Kidney (tissue), 22 donors: ENCODE data around the gene ACSL5. TPM values are rescaled to one million over a fixed set of nuclear protein-coding genes. Genes with fewer than 3 reads are reported as not detected.

Experiments used
- DNase-seq, 5 donors: peaks; one replicate each; pipeline ENCODE4 v3.0.0-alpha.2; 2013 to 2020
- FAIRE-seq: peaks from 2 replicates; lab custom pipeline; 2012; peaks lifted over from hg19 to GRCh38; lab: Jason Lieb, UNC
- H3K27ac ChIP-seq, 2 donors: one replicate each; pipeline ENCODE4 v1.7.0; 2013; ENCODE audit warnings: low read depth in 2 of 2, low read length in 2 of 2, inconsistent platforms in 1 of 2
- H3K27me3 ChIP-seq: one replicate; pipeline ENCODE4 v1.7.1; 2013; ENCODE audit warnings: low read length, inconsistent platforms; ENCODE audit not compliant: control insufficient read depth, insufficient read depth
- H3K36me3 ChIP-seq, 3 donors: one replicate each; pipeline versions ENCODE4 v1.7.0 to v1.7.1; 2013; ENCODE audit warnings: low read length in 3 of 3, control low read depth in 1 of 3, inconsistent platforms in 1 of 3; ENCODE audit not compliant: insufficient read depth in 3 of 3, control insufficient read depth in 2 of 3
- H3K4me1 ChIP-seq, 3 donors: one replicate each; pipeline versions ENCODE4 v1.7.0 to v1.7.1; 2013; ENCODE audit warnings: low read length in 3 of 3, inconsistent platforms in 1 of 3, low read depth in 1 of 3; ENCODE audit not compliant: control insufficient read depth in 2 of 3, insufficient read depth in 2 of 3
- H3K4me3 ChIP-seq, 3 donors: one replicate each; pipeline versions ENCODE4 v1.7.0 to v1.8.1; 2013; ENCODE audit warnings: low read length in 3 of 3, control low read depth in 1 of 3, inconsistent platforms in 1 of 3
- H3K9ac ChIP-seq, 3 donors: one replicate each; pipeline versions ENCODE4 v1.7.0 to v1.7.1; 2013; ENCODE audit warnings: low read length in 3 of 3, control low read depth in 1 of 3, inconsistent platforms in 1 of 3
- H3K9me3 ChIP-seq, 3 donors: one replicate each; pipeline versions ENCODE4 v1.7.0 to v1.7.1; 2013; ENCODE audit warnings: low read length in 3 of 3, control low read depth in 1 of 3, inconsistent platforms in 1 of 3; ENCODE audit not compliant: control insufficient read depth in 2 of 3, insufficient read depth in 1 of 3
- intact Hi-C: fragments of 100-400 bp; cut with DNase I; formaldehyde crosslinking; loops from one replicate; pipeline ENCODE4 v1.11.1; 2022
- long read RNA-seq, 10 donors: library from polyadenylated mRNA in 1 of 10; unstranded in 1 of 10; transcript quantifications; one replicate each; pipeline ENCODE4 v2.0.0 and lab custom pipeline, GENCODE V29; 2021 to 2026
- polyA plus RNA-seq: library from polyadenylated mRNA; stranded (reverse); fragments of 350-450 nt; fragmentation: Illumina TruSeq; extraction: RNeasy Lipid Tissue Mini Kit (QIAGEN cat#74804); gene quantifications from one replicate; pipeline ENCODE4 v1.2.3, GENCODE V29; 2014; ENCODE audit warnings: low read depth, low replicate concordance; ENCODE audit not compliant: insufficient read depth
- total RNA-seq: library from RNA; stranded (reverse); fragmentation: NEBNext Ultra II Directional; extraction: Animal tissue kit (Norgen Biotek cat#: 25700); gene quantifications from one replicate; pipeline ENCODE4 v1.2.1, GENCODE V29; 2021
- TF ChIP-seq, protein P1 (sequence below): IDR thresholded peaks from 3 replicates; pipeline ENCODE4 v1.5.1; 2012; ENCODE audit warnings: mild to moderate bottlenecking, moderate library complexity, borderline replicate concordance; ENCODE audit not compliant: insufficient read depth; ENCODE audit errors: extremely low read depth
- donor health status: control.
- donor health status: control.
- donor health status: control.
- donor health status: control.
- donor health status: control.
- donor health status: DM: yes; HTN: yes; CAD: no.
- donor health status: Normal renal cell carcinoma (clear cell type).

The ACSL5 gene
- total RNA-seq (21.8 TPM), polyA plus RNA-seq (5.6 TPM)
- long read RNA-seq, donor 1: 0 reads
- long read RNA-seq, donor 2, partial matches to known transcripts: 8 of 22 reads
- long read RNA-seq, donor 2, other reads (novel, unspliced or antisense): 14 of 22 reads
- long read RNA-seq, donor 3: 0 reads
- long read RNA-seq, donor 4, partial matches to known transcripts: 0 of 1 reads
- long read RNA-seq, donor 4, other reads (novel, unspliced or antisense): 0 of 1 reads
- long read RNA-seq, donor 5: 0 reads
- long read RNA-seq, donor 6: 0 reads
- long read RNA-seq, donor 7, transcript ACSL5-203 (21 exons, 3,353 nt): major isoform, 9 of 20 reads
- long read RNA-seq, donor 7, partial matches to known transcripts: 7 of 20 reads
- long read RNA-seq, donor 7, other reads (novel, unspliced or antisense): 4 of 20 reads
- long read RNA-seq, donor 8: 0 reads
- long read RNA-seq, donor 9, partial matches to known transcripts: 14 of 14 reads
- long read RNA-seq, donor 9, other reads (novel, unspliced or antisense): 0 of 14 reads
- long read RNA-seq, donor 10: 0 reads

DNA sequence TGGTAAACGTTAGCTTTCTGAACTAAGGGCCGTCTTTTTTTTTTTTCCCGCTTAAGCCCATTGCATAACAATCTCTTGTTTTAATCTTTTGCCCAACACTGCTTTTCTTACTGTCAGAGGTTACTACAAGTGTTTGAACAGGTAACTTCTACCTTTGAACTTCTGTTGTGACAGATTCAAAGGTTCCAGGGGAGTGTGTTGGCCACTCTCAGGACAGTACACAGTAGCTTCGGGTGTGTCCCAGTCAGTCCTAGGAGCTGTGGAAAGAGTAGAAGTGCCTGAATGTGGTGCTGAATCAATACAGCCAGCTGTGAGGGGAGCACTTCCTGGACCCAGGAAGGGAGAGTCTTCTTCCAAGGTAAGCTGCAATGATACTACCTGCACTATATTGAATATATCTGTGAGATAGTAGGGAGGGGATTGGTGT lies at the start of gene ACSL5:
ACSL5 (plus strand) TSS at position 205 of the 427 bp plus-strand sequence. CDS start 20,831 bp downstream, outside the sequence.
- no peak for FAIRE-seq
- TF ChIP-seq, protein P1, sequence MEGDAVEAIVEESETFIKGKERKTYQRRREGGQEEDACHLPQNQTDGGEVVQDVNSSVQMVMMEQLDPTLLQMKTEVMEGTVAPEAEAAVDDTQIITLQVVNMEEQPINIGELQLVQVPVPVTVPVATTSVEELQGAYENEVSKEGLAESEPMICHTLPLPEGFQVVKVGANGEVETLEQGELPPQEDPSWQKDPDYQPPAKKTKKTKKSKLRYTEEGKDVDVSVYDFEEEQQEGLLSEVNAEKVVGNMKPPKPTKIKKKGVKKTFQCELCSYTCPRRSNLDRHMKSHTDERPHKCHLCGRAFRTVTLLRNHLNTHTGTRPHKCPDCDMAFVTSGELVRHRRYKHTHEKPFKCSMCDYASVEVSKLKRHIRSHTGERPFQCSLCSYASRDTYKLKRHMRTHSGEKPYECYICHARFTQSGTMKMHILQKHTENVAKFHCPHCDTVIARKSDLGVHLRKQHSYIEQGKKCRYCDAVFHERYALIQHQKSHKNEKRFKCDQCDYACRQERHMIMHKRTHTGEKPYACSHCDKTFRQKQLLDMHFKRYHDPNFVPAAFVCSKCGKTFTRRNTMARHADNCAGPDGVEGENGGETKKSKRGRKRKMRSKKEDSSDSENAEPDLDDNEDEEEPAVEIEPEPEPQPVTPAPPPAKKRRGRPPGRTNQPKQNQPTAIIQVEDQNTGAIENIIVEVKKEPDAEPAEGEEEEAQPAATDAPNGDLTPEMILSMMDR: no peak
- no peaks in the 10 kb centered on the region for H3K36me3 ChIP-seq
- no peaks in the 10 kb centered on the region for H3K27me3 ChIP-seq
- no peak within 1 kb of the TSS for H3K4me3 ChIP-seq
- H3K9ac ChIP-seq: no peak within 1 kb of the TSS
- no peaks in the 10 kb centered on the region for H3K9me3 ChIP-seq
- intact Hi-C loops: no loop called here
- no peak within 1 kb of the TSS for H3K27ac ChIP-seq
- H3K4me1 ChIP-seq: peaks cover 0 to 6% (median 0%) of the 10 kb centered on the region in 3 donors
- DNase-seq: no peak

- no peaks in the 10 kb centered on the region for H3K27me3 ChIP-seq
- peaks cover 0 to 4% (median 0%) of the 10 kb centered on the region in 3 donors for H3K4me1 ChIP-seq
- DNase-seq: no peak
- intact Hi-C loops: no loop called here
- no peak overlapping the region for H3K27ac ChIP-seq
- no peaks in the 10 kb centered on the region for H3K9me3 ChIP-seq
- H3K9ac ChIP-seq: no peak overlapping the region
- TF ChIP-seq, protein P1: no peak
- H3K36me3 ChIP-seq: no peaks in the 10 kb centered on the region
- no peak overlapping the region for H3K4me3 ChIP-seq
- FAIRE-seq: no peak
These were observed 46.2 kb upstream of the ACSL5 start for GRCh38 chr10:112327678-112328077.

DNA sequence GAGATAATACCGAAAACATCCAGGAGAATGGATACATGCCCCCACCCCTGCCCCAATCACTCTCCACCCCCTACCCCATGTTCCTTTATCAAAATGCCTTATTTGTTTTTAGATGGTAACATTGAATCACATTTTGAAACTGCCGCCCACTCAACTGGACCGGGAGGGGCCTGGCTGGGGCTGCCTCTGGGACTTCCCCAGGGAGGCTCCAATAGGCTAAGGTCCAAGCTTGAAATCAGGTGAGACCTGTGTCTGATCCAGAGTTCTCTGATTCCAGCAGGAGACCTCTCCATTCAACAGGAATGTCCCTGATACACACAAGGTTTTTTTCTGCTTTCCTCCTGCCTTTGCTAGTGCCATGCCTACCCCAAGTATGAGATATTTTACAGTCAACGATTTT lies 43.8 kb upstream of the ACSL5 start:
- Histone ChIP-seq H3K9me3 (no peaks in the 10 kb centered on the region), H3K9ac (no peak overlapping the region), H3K27ac (no peak overlapping the region), H3K4me1 (peaks cover 0 to 4% (median 0%) of the 10 kb centered on the region in 3 donors), H3K36me3 (no peaks in the 10 kb centered on the region), H3K4me3 (no peak overlapping the region), H3K27me3 (no peaks in the 10 kb centered on the region)
- TF ChIP-seq, protein P1: no peak
- no peak for DNase-seq
- intact Hi-C loops: no loop called here
- no peak for FAIRE-seq
